ENCODE measurements around the gene BUD23.
A peak's percentile ranks its signal among the peaks of the same experiment; 100 is the strongest.

Gene BUD23

GRCh38 chr7:73702226-73702625 is 18.8 kb downstream of the BUD23 start:
- TF ChIP-seq MAX (IDR thresholded peaks at IDR 0.05; ENCODE audit: low read depth, low read length) (no peak), POLR2A (IDR thresholded peaks at IDR 0.05; ENCODE audit: extremely low read depth, insufficient read length) (no peak), CTCF (IDR thresholded peaks at IDR 0.05; ENCODE audit: low read depth, low read length) (no peak), MYC (IDR thresholded peaks at IDR 0.05; ENCODE audit: low read depth, low read length) (no peak)
- DNase-seq (ENCODE audit: low read depth), result peak; percentile 54
- no peak overlapping the region for H3K4me3 ChIP-seq (ENCODE audit: low read depth, low read length)

GRCh38 chr7:73702665-73703064 is 19.3 kb downstream of the BUD23 start:
- TF ChIP-seq MYC (IDR thresholded peaks at IDR 0.05; ENCODE audit: low read depth, low read length), result no peak
- TF ChIP-seq POLR2A (IDR thresholded peaks at IDR 0.05; ENCODE audit: extremely low read depth, insufficient read length), result no peak
- no peak for TF ChIP-seq MAX (IDR thresholded peaks at IDR 0.05; ENCODE audit: low read depth, low read length)
- no peak for TF ChIP-seq CTCF (IDR thresholded peaks at IDR 0.05; ENCODE audit: low read depth, low read length)
- no peak overlapping the region for H3K4me3 ChIP-seq (ENCODE audit: low read depth, low read length)
- no peak for DNase-seq (ENCODE audit: low read depth)

GRCh38 chr7:73703225-73703624 is 19.8 kb downstream of the BUD23 start:
- no peak overlapping the region for H3K4me3 ChIP-seq (ENCODE audit: low read depth, low read length)
- TF ChIP-seq CTCF (IDR thresholded peaks at IDR 0.05; ENCODE audit: low read depth, low read length) (no peak), MAX (IDR thresholded peaks at IDR 0.05; ENCODE audit: low read depth, low read length) (no peak), MYC (IDR thresholded peaks at IDR 0.05; ENCODE audit: low read depth, low read length) (no peak), POLR2A (IDR thresholded peaks at IDR 0.05; ENCODE audit: extremely low read depth, insufficient read length) (no peak)
- DNase-seq (ENCODE audit: low read depth), result no peak

- DNase-seq (ENCODE audit: low read depth), result no peak
- TF ChIP-seq CTCF (IDR thresholded peaks at IDR 0.05; ENCODE audit: low read depth, low read length) (no peak), POLR2A (IDR thresholded peaks at IDR 0.05; ENCODE audit: extremely low read depth, insufficient read length) (no peak), MAX (IDR thresholded peaks at IDR 0.05; ENCODE audit: low read depth, low read length) (no peak)
- H3K4me3 ChIP-seq (ENCODE audit: low read depth, low read length), result no peak overlapping the region
Measured at GRCh38 chr7:73703757-73704639, 20.6 kb downstream of the BUD23 start.

GRCh38 chr7:73704640-73705550 is 21.5 kb downstream of the BUD23 start:
- H3K4me3 ChIP-seq (ENCODE audit: low read depth, low read length), result no peak overlapping the region
- no peak for DNase-seq (ENCODE audit: low read depth)
- TF ChIP-seq MAX (IDR thresholded peaks at IDR 0.05; ENCODE audit: low read depth, low read length) (no peak), MYC (IDR thresholded peaks at IDR 0.05; ENCODE audit: low read depth, low read length) (no peak), POLR2A (IDR thresholded peaks at IDR 0.05; ENCODE audit: extremely low read depth, insufficient read length) (no peak), CTCF (IDR thresholded peaks at IDR 0.05; ENCODE audit: low read depth, low read length) (no peak)

Measured in NB4 (cell line).